Calu3 (cell line): Measurements from ENCODE around the gene SLC7A6. TPM values are rescaled to one million over a fixed set of nuclear protein-coding genes. Genes with fewer than 3 reads are reported as not detected.

Source experiments
- BruUV-seq: library from RNA; stranded (reverse); fragments of 400-500 nt; replicated peaks from 2 replicates; lab custom pipeline; 2021; lab: Mats Ljungman, UMichigan
- CTCF ChIA-PET: fragments of 300-600 bp; sonication (Branson Sonifier 250); formaldehyde crosslinking; loops from one replicate; lab custom pipeline; 2022; ENCODE audit warnings: antibody characterized with exemption; lab: Charles Lee
- DNase-seq: peaks from one replicate; pipeline ENCODE4 v3.0.0; 2022
- H3K27ac Mint-ChIP-seq: one replicate; pipeline ENCODE4 v1.8.0; 2022; ENCODE audit warnings: mixed read lengths; ENCODE audit not compliant: unreplicated experiment
- H3K27me3 Mint-ChIP-seq: one replicate; pipeline ENCODE4 v1.8.0; 2022; ENCODE audit warnings: mixed read lengths; ENCODE audit not compliant: unreplicated experiment
- H3K36me3 Mint-ChIP-seq: one replicate; pipeline ENCODE4 v1.8.0; 2022; ENCODE audit warnings: mild to moderate bottlenecking, moderate library complexity, mixed read lengths; ENCODE audit not compliant: insufficient read depth, unreplicated experiment
- H3K4me1 Mint-ChIP-seq: one replicate; pipeline ENCODE4 v1.8.0; 2022; ENCODE audit warnings: mild to moderate bottlenecking, low read depth, mixed read lengths; ENCODE audit not compliant: unreplicated experiment
- H3K4me3 Mint-ChIP-seq: one replicate; pipeline ENCODE4 v1.8.0; 2022; ENCODE audit warnings: mild to moderate bottlenecking, low read depth, moderate library complexity, mixed read lengths; ENCODE audit not compliant: unreplicated experiment
- H3K9me3 Mint-ChIP-seq: one replicate; pipeline ENCODE4 v1.8.0; 2022; ENCODE audit warnings: low read depth, mixed read lengths; ENCODE audit not compliant: unreplicated experiment
- intact Hi-C: fragments of 100-400 bp; cut with micrococcal nuclease; formaldehyde crosslinking; loops from one replicate; pipeline ENCODE4 v1.10.0; 2022; ENCODE audit not compliant: unreplicated experiment
- total RNA-seq: library from RNA; stranded (reverse); gene quantifications from 2 replicates; pipeline ENCODE4 v1.2.3, GENCODE V29; 2022
- TF ChIP-seq, protein P1 (sequence below): fragments of 200-600 bp; IDR thresholded peaks from one replicate; pipeline ENCODE4 v1.8.0; 2022; ENCODE audit warnings: antibody characterized with exemption; ENCODE audit not compliant: unreplicated experiment

SLC7A6 gene
- total RNA-seq, 1 experiment from 2014 or later: 45.4 TPM

GRCh38 chr16:68247400-68247799, 16.9 kb upstream of the SLC7A6 start:
- Mint-ChIP-seq H3K27ac (no peak overlapping the region), H3K4me1 (peaks cover 25% of the 10 kb centered on the region), H3K27me3 (no peaks in the 10 kb centered on the region), H3K9me3 (no peaks in the 10 kb centered on the region), H3K4me3 (no peak overlapping the region), H3K36me3 (peaks cover 50% of the 10 kb centered on the region)
- no peak for DNase-seq
- intact Hi-C loops: no loop called here
- CTCF ChIA-PET: no interaction called here
- TF ChIP-seq, protein P1, sequence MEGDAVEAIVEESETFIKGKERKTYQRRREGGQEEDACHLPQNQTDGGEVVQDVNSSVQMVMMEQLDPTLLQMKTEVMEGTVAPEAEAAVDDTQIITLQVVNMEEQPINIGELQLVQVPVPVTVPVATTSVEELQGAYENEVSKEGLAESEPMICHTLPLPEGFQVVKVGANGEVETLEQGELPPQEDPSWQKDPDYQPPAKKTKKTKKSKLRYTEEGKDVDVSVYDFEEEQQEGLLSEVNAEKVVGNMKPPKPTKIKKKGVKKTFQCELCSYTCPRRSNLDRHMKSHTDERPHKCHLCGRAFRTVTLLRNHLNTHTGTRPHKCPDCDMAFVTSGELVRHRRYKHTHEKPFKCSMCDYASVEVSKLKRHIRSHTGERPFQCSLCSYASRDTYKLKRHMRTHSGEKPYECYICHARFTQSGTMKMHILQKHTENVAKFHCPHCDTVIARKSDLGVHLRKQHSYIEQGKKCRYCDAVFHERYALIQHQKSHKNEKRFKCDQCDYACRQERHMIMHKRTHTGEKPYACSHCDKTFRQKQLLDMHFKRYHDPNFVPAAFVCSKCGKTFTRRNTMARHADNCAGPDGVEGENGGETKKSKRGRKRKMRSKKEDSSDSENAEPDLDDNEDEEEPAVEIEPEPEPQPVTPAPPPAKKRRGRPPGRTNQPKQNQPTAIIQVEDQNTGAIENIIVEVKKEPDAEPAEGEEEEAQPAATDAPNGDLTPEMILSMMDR: no peak
- no TSS peak for BruUV-seq

DNA sequence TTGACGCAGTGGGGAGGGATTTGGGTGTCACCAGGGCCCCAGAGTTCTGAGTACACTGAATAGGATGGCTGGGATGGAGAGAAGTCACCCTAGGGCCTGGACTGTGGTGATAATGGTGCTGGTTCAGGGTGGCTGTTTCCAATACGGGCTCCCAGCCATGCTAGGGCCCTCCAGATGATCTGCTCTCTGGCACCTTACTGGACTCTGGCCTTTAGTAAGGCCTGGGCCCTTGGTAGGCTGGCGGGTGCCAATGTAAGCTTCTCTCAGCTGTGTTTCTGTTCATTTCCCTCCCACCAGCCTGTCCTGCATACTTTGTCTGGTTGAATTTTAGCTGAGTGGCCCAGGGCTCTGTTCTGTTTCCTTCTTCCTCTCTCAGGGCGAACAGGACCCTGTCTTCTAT, 16.4 kb upstream of the SLC7A6 start:
- Mint-ChIP-seq H3K27ac (no peak overlapping the region), H3K4me3 (no peak overlapping the region), H3K27me3 (no peaks in the 10 kb centered on the region), H3K36me3 (peaks cover 45% of the 10 kb centered on the region), H3K4me1 (peaks cover 25% of the 10 kb centered on the region), H3K9me3 (no peaks in the 10 kb centered on the region)
- no peak for DNase-seq
- intact Hi-C loops: no loop called here
- BruUV-seq: no TSS peak
- TF ChIP-seq, protein P1: no peak
- CTCF ChIA-PET: interaction anchor here (0.6 kb wide), 1 partner anchor 21 kb away, joined by 3 read pairs; no protein-coding TSS in a partner anchor

- TF ChIP-seq, protein P1: no peak
- H3K27ac Mint-ChIP-seq: no peak overlapping the region
- no peak for DNase-seq
- BruUV-seq: no TSS peak
- H3K9me3 Mint-ChIP-seq: no peaks in the 10 kb centered on the region
- peaks cover 40% of the 10 kb centered on the region for H3K36me3 Mint-ChIP-seq
- intact Hi-C loops: no loop called here
- no peaks in the 10 kb centered on the region for H3K27me3 Mint-ChIP-seq
- CTCF ChIA-PET: no interaction called here
- peaks cover 21% of the 10 kb centered on the region for H3K4me1 Mint-ChIP-seq
- no peak overlapping the region for H3K4me3 Mint-ChIP-seq
Measured at GRCh38 chr16:68249371-68249770, 15.0 kb upstream of the SLC7A6 start.

- Mint-ChIP-seq H3K4me3 (no peak overlapping the region), H3K27me3 (no peaks in the 10 kb centered on the region), H3K27ac (no peak overlapping the region), H3K9me3 (no peaks in the 10 kb centered on the region), H3K4me1 (peaks cover 9% of the 10 kb centered on the region), H3K36me3 (peaks cover 25% of the 10 kb centered on the region)
- DNase-seq: no peak
- CTCF ChIA-PET: interaction anchor here (0.6 to 0.9 kb wide), 2 partner anchors 11 to 68 kb away, joined by 4 read pairs; no protein-coding TSS in a partner anchor
- TF ChIP-seq, protein P1: no peak
- no TSS peak for BruUV-seq
- intact Hi-C loops: no loop called here
Measured at GRCh38 chr16:68250951-68251350, 13.4 kb upstream of the SLC7A6 start.
